Upper lobe of left lung (tissue), 4 donors: ENCODE results near the gene PIH1D1.

ENCODE experiments used
- CTCF ChIP-seq, 6 experiments: fragments of 450-650 bp in 4 of 6; fragments of 200-600 bp in 2 of 6; sonication (generic) in 2 of 6; IDR thresholded peaks; one replicate each; pipeline ENCODE4 v1.5.1; 2016 to 2019; ENCODE audit warnings: antibody characterized with exemption in 6 of 6
- POLR2AphosphoS5 ChIP-seq, 2 donors: sonication (generic); formaldehyde crosslinking; IDR thresholded peaks; one replicate each; pipeline ENCODE4 v1.5.1; 2017; ENCODE audit warnings: antibody characterized with exemption in 2 of 2

GRCh38 chr19:49441960-49442350, 9.7 kb downstream of the PIH1D1 start:
- TF ChIP-seq CTCF (IDR thresholded peaks at IDR 0.05) (no peak), POLR2AphosphoS5 (IDR thresholded peaks at IDR 0.05) (no peak)
